ENCODE data around the gene ABR.

Gene ABR

DNA sequence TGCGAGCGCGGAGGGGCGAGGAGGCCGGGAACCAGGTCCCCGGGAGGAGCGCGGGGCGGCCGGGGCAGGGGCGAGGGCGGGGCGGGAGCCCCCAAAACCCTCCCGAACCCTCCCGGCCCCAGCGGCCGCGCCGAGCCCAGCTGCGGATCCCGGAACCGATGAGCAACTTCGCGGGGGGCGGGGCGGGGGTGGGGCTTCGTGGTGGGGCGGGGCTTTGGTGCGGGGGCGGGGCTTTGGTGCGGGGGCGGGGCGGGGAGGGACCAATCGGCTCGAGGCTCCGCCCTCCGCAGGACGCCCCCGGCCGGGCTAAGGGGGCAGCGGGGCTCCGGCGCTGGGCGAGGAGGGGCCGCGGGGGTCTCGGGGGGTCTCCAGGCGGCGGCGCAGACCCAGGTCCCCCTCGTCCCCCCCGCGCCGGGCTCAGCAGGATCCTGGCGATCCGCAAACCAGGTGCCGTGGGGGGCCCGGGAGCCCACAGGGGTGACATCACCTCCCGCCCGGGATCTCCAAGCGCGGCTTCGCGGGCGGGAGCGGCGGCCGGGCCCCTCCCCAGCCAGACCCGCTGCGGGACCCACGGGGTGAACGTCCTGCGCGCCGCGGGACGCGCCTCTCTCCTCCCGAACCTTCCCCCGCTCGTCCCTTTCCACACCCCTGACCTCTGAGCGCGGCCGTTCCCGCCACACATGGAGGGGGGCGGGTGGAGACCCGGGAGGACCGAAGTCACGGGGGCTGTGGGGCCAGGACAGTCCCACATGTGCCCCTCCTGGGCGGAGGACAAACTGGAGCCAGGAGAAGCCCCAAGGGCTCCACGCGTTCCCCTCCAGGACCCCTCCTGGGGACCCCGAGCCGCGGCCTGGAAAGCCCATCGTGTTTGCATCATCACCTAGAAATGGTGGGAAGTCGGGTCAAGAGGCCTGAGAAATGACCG, at the start of gene ABR:
Gene ABR (minus strand): TSS at position 164 of the 925 bp plus-strand sequence. CDS start 254 bp downstream, outside the sequence.
- DNase-seq: peak; percentile 39

DNA sequence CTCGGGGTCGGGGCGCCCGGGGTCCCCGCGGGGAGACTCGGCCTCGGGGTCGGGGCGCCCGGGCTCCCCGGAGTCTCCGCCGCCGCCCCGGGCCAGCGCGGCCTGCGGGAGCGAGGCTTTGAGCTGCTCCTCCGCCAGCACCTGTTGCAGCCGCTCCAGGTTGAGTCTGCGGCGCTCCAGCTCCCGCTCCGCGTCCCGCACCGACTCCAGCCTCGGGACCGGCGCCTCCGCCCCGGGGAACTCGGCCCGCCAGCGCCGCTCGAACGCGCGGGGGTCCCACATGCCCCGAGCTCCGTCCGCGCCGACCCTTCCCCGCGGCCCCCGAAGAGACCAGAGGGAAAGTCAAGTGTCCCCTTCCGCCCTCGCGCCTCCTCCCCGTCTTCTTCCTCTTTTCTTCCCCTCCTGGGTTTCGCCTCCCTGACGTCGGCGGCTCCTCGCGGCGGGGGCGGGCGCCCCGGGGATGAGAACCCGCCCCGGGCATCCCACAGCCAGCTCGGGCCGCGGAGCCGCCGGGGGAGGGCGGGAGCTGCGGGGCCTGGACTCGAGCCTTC, 49.6 kb upstream of the ABR start:
- DNase-seq: peak; percentile 17

- no peak for DNase-seq
These were observed 49.1 kb upstream of the ABR start for GRCh38 chr17:1228781-1229348.

- no peak for DNase-seq
These were observed 48.4 kb upstream of the ABR start for GRCh38 chr17:1227917-1228780.

DNA sequence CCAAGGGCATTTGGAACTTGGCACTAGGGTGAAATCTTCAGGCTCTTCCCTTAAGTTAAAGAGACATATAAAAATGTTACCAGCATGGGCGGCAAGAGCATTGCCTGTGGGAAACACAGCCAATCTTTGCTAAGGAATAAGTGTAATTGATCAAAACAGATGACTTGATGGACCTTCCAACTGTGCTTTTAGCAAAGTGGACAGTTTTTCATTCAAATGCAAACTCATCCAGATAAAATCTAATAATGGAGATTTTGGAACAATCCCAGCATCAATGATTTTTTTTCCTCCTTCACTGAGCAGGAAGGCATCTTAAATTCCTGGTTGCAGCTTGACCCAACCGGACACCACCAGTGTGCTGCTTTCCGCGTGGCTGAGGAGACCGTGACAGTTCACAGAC, 47.6 kb upstream of the ABR start:
- no peak for DNase-seq

DNA sequence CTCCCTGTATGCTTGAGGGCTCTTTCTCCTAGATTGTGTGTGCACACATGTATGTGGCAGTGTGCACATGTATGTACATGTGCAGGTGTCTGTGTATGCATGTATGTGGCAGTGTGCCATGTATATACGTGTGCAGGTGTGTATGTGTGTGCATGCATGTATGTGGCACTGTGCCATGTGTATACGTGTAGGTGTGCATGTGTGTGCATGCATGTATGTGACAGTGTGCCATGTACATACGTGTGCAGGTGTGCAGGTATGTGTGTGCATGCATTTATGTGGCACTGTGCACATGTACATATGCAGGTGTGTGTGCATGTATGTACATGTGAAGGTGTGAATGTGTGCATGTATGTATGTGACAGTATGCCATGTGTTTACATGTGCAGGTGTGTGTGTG, 46.5 kb upstream of the ABR start:
- DNase-seq: no peak

DNA sequence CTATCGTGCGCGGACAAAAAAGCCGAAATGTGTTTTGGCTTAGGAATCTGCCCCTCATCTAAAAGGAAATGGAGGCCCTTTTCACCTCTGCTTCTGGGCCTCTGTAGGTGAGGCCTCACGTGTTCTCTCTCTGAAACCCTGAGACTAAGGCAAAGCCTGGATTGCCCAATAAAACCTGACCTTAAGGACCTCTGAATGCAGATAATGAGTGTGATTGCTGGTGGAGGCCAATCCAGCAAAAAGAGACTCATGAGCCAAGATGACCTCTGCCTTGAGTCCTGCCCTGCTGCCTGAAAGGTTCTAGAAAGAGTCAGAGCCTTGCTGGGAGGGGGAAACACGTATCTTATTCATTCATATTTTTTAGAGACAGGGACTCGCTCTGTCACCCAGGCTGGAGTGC, 44.5 kb upstream of the ABR start:
- no peak for DNase-seq

DNA sequence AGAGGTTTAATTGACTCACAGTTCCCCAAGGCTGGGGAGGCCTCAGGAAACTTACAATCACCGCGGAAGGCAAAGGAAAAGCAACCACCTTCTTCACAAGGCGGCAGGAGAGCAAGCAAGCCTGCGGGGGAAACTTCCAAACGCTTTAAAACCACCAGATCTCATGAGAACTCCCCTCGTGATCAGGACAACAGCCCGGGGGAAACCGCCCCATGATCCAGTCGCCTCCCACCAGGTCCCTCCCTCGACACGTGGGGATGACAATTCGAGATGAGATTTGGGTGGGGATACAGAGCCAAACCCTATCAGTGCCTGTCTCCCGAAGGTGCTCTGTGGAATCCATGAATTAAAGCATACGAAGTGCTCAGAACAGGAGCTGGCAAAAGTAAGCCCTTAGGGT, 43.9 kb upstream of the ABR start:
- DNase-seq: no peak

- DNase-seq: no peak
These were observed 42.5 kb upstream of the ABR start for GRCh38 chr17:1222321-1222720.

- DNase-seq: no peak
These were observed 41.4 kb upstream of the ABR start for GRCh38 chr17:1221209-1221608.

- no peak for DNase-seq
These were observed 40.6 kb upstream of the ABR start for GRCh38 chr17:1220346-1220745.

- DNase-seq: no peak
These were observed 37.3 kb upstream of the ABR start for GRCh38 chr17:1217089-1217385.

DNA sequence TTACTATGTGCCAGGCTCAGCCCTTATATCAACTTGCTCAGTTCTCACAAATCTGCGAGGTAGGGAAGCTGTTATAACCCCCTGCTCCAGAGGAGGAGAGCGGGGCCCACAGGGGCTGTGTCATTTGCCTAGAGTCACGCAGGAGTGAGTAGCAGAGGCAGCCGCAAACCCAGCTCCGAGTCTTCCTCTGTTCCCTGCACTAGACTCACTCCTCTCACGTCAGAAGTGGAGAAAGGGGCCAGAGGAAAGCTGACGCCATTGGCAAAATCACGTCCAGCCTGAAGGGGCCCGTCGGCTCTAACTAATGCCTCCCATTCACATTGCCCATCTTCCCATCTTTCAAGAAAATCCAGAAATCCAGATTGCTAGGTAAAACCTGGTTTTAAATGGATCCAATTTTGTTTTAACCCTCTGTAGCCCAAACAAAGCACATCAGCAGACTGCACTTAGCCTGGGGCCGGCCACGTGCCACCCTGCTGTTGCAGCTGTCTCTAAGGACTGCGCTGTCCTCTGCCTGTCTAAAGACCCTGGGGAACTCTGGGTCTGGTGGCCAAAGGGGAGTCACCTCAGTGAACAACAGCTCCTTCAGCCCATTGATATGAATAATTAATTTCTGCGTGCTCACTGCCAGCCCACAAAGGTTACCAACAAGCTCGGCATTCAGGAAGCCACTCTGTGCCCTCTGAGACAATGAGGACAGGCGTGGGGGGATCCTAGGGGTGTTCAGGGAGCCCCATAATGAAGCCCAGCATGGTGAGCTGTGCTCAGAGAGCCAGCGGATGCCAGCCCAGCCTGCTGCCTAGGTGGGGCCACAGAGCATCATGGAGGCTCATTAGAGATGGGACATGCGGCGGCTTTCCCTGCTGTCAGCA, 36.7 kb upstream of the ABR start:
- DNase-seq: no peak

GRCh38 chr17:1212946-1213345, 33.2 kb upstream of the ABR start:
- DNase-seq: no peak

DNA sequence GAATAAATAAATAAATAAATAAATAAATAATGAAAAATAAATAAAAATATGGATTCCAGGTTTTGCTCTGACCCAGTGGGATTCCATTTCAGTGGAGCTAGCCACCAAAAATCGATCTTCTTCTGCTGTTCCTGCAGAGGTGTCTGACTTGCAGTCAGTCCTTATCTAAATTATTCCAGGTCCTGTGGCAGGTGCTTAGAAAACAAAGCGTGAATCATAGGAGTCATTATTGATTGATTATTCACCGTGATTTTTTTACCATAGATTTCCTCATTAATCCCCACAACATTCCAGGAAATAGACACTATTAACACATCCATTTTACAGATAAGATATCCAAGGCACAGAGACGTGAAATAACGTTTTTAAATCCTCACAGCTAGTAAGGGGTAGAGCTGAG, 31.5 kb upstream of the ABR start:
- no peak for DNase-seq

DNA sequence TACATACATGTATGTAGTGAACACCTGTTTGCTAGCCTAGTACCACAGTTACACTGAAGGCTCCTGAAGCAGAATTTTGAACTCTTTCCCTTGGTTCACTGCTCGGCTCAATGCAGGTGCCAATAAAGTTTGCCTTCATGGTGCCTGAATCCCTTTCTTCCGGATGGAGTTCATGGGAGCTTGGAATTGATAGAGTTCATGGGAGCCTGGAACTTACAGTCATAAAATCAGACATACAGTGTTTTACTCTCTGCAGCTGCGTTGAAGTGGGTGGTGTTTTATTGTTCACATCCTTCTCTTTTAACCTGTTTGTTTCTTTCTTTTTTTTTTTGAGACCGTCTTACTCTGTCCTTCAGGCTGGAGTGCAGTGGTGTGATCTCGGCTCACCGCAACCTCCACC, 29.2 kb upstream of the ABR start:
- DNase-seq: no peak

DNA sequence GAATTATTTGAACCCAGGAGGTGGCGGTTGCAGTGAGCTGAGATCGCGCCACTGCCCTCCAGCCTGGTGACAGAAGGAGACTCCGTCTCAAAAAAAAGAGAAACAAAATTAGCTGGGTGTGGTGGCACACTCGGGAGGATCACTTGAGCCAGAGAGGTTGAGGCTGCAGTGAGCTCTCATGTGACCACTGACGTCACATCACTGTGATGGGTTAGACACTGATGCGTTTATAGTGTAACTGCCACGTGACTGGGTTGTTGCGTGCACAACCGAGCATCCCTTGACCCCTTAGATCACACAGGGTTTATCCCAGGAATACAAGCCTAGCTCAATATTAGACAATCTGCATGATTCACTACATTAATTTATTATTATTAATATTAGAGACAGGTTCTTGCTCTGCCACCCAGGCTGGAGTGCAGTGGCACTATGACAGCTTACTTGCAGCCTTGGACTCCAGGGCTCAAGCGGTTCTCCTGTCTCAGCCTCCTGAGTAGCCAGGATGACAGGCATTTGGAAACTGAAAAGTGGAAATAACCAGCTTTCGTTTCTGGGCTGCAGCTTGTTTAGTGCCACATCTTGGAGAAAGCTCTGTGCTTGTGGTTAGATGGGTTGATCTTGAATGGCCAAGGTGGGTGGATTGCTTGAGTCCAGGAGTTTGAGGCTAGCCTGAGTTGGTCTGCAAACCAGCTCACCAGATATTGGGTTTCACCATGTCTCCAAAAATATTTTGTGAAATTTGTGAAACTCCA, 26.4 kb upstream of the ABR start:
- no peak for DNase-seq

- DNase-seq: no peak
These were observed 24.1 kb upstream of the ABR start for GRCh38 chr17:1203967-1204291.

DNA sequence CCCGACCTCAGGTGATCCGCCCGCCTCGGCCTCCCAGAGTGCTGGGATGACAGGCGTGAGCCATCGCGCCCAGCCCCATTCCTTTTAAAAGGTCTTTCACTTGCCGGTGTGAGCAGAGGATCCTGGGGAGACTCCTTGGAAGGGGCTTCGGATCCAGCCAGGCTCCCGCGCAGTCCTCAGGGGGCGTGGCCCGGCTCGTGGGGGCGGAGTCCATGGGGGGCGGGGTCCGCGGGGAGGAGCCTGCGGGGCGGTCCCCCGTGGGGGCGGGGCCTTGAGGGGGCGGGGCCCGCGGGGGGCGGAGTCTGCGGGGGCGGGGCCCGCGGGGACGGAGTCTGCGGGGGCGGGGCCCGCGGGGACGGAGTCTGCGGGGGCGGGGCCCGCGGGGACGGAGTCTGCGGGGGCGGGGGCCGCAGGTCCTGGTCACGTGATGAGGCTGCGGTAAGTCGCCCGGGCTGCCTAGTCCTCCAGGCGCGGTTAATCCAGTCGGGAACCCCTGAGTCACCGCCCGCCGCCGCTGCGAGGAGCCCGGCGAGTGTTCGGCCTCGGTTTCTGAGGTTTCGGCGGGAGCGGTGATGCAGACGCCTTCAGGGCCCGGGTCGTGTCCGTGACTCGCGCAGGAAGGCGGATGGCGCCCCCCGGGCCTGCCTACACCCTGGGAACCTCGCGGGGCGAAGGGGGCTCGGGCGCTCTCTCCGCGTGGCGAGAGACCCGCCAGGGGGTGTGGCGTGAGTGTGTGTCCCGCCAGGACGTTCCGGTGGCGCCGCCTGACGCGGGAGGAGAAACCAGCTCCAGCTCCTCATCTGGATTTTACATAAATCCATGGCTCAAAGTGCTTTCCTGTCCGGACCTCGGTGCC, 23.6 kb upstream of the ABR start:
- DNase-seq: peak; percentile 58

DNA sequence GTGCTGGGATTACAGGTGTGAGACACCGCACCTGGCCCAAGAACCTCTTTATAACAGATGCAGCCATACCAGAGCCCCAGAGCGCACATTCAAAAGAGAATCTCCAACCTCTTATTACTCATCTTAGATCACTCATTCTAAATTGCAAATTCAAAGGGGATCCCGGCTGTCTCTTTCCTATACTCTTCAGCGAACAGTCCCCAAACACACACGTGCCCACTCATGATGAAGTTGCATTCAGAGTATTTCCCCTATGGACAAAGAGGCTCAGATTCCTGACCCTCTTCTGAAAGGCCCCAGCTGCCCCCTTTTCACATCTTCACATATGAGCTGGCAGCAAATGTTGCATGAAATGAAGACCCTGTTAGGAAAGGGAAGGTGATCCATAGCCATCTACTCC, 22.5 kb upstream of the ABR start:
- no peak for DNase-seq

DNA sequence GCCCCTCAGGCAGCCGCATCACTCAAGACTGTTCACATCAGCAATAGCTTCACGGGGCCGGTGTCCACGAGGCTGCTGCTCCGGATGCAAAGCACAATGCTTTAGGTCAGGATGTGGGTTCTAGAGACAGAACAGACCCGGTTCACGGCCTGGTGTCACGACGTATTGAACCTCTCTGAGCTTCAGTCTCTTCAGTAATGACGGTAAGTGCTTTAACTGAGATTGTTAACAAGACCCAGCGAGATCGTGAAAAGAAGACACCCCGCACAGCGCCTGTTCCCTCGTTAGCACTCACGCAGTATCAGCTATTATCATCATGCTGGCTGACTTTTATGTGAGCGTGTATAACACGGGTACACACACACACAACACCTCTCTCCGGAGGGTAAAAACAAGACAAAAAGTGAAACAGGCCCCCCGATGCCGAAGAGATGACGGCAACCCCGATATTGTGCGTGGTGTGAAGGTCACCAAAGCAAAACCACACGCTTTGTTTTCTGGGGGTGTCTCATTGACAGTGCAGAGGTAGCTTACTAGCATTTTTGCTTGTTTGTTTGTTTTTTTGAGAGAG, 21.4 kb upstream of the ABR start:
- no peak for DNase-seq
